DLD1 (cell line): ENCODE measurements around the gene LZIC.
"Not testable (repeated sequence)": the region's sequence is repeated elsewhere in the genome, so short reads cannot be mapped to it uniquely, and the experiment has no call there.

Source experiments
- in situ Hi-C: cut with HindIII; loops from 2 replicates; pipeline ENCODE4 v1.10.0; 2017; ENCODE audit warnings: low sequenced_read_pairs

Gene LZIC

GRCh38 chr1:9942939-9943788 lies at the start of gene LZIC, which contains the start of gene NMNAT1:
Gene LZIC (minus strand): TSS chr1:9943391. CDS start chr1:9936619, 6,772 bp downstream.
Gene NMNAT1 (plus strand): TSS chr1:9943475. CDS start chr1:9972074, 28,599 bp downstream.
- in situ Hi-C loops: no loop called here

- in situ Hi-C loops: no loop called here
Measured at GRCh38 chr1:9992910-9993309, 49.7 kb upstream of the LZIC start.

- in situ Hi-C loops: no loop called here
Measured at GRCh38 chr1:9990944-9991343, 47.8 kb upstream of the LZIC start.

GRCh38 chr1:9989773-9990172 lies 46.6 kb upstream of the LZIC start:
- in situ Hi-C loops: no loop called here

GRCh38 chr1:9985001-9985400 lies 41.8 kb upstream of the LZIC start:
- in situ Hi-C loops: no loop called here

- in situ Hi-C loops: no loop called here
Measured at GRCh38 chr1:9984253-9984652, 41.1 kb upstream of the LZIC start.

GRCh38 chr1:9960706-9961562 lies 17.7 kb upstream of the LZIC start:
- in situ Hi-C loops: no loop called here

GRCh38 chr1:9960011-9960410 lies 16.8 kb upstream of the LZIC start:
- in situ Hi-C loops: no loop called here

- in situ Hi-C loops: no loop called here
Measured at GRCh38 chr1:9957726-9958125, 14.5 kb upstream of the LZIC start.

GRCh38 chr1:9946315-9946714 lies 3.1 kb upstream of the LZIC start:
- in situ Hi-C loops: no loop called here

- in situ Hi-C loops: no loop called here
Measured at GRCh38 chr1:9942399-9942938, 722 bp downstream of the LZIC start.

- in situ Hi-C loops: no loop called here
Measured at GRCh38 chr1:9929431-9930385, 13.5 kb downstream of the LZIC start.

- in situ Hi-C loops: no loop called here
Measured at GRCh38 chr1:9927259-9927658, 15.9 kb downstream of the LZIC start.

- in situ Hi-C loops: no loop called here
Measured at GRCh38 chr1:9922342-9922741, 20.8 kb downstream of the LZIC start.

GRCh38 chr1:9920606-9921005 lies 22.6 kb downstream of the LZIC start:
- in situ Hi-C loops: no loop called here

GRCh38 chr1:9917901-9918300 lies 25.3 kb downstream of the LZIC start:
- in situ Hi-C loops: no loop called here

GRCh38 chr1:9917495-9917894 lies 25.7 kb downstream of the LZIC start:
- in situ Hi-C loops: not testable (repeated sequence)

- in situ Hi-C loops: no loop called here
Measured at GRCh38 chr1:9916452-9916851, 26.7 kb downstream of the LZIC start.

- in situ Hi-C loops: no loop called here
Measured at GRCh38 chr1:9914610-9914937, 28.6 kb downstream of the LZIC start.

- in situ Hi-C loops: no loop called here
Measured at GRCh38 chr1:9912264-9912936, 30.8 kb downstream of the LZIC start.
